Fibroblast of villous mesenchyme (primary cell): Measurements from ENCODE around the gene STX8. TPM values are rescaled to one million over a fixed set of nuclear protein-coding genes. Genes with fewer than 3 reads are reported as not detected.
"Not testable (repeated sequence)": the region's sequence is repeated elsewhere in the genome, so short reads cannot be mapped to it uniquely, and the experiment has no call there.

Source experiments
- DNase-seq: peaks from one replicate; pipeline ENCODE4 v3.0.0-alpha.2; 2010; ENCODE audit warnings: low read depth
- H3K4me3 ChIP-seq: 2 replicates; pipeline ENCODE4 v1.5.1; 2011; ENCODE audit warnings: low read depth, mild to moderate bottlenecking, low read length
- total RNA-seq: library from RNA; depleted of rRNA; stranded (reverse); fragments of >200 nt; gene quantifications from 2 replicates; pipeline ENCODE4 v1.2.3, GENCODE V29; 2012
- TF ChIP-seq, protein P1 (sequence below): IDR thresholded peaks from 2 replicates; pipeline ENCODE4 v1.5.1; 2012; ENCODE audit warnings: low read depth, mild to moderate bottlenecking, low read length; ENCODE audit not compliant: insufficient read depth

Gene STX8
- total RNA-seq, 1 donor: 91.1 TPM

- TF ChIP-seq, protein P1, sequence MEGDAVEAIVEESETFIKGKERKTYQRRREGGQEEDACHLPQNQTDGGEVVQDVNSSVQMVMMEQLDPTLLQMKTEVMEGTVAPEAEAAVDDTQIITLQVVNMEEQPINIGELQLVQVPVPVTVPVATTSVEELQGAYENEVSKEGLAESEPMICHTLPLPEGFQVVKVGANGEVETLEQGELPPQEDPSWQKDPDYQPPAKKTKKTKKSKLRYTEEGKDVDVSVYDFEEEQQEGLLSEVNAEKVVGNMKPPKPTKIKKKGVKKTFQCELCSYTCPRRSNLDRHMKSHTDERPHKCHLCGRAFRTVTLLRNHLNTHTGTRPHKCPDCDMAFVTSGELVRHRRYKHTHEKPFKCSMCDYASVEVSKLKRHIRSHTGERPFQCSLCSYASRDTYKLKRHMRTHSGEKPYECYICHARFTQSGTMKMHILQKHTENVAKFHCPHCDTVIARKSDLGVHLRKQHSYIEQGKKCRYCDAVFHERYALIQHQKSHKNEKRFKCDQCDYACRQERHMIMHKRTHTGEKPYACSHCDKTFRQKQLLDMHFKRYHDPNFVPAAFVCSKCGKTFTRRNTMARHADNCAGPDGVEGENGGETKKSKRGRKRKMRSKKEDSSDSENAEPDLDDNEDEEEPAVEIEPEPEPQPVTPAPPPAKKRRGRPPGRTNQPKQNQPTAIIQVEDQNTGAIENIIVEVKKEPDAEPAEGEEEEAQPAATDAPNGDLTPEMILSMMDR: no peak
- no peak overlapping the region for H3K4me3 ChIP-seq
- DNase-seq: no peak
These were observed 23.0 kb upstream of the STX8 start for GRCh38 chr17:9598661-9599060.

DNA sequence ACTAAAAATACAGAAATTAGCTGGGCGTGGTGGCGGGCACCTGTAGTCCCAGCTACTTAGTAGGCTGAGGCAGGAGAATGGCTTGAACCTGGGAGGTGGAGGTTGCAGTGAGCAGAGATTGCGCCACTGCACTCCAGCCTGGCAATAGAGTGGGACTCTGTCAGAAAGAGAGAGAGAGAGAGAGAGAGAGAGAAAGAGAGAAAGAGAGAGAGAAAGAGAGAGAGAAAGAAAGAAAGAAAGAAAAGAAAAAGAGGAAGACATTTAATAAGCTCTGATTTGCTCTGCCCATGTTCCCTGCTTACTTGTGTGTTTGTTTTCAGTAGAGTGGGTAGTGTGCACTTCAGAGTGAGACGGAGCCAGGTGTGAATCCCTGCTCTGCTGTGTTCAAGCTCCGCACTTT lies 22.0 kb upstream of the STX8 start:
- not testable (repeated sequence) for DNase-seq, H3K4me3 ChIP-seq

DNA sequence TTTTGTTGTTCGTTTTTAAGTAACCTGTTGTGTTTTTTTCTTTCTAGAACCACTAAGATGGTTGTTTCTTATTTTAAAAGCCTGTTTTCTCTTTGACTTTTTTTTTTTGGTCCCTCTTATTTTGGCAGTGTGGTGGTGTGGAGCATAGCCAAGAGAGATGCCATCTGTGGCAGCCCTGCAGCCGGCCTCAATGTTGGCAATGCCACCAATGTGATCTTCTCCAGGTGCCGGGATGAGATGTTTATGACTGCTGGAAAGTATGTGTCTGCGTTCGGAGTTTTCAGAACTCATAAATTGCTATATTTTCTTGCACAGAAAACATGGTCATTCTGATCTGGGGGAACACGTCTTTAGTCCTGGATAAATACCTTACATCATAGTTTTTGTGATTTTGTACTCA lies 18.4 kb upstream of the STX8 start:
- DNase-seq: no peak

GRCh38 chr17:9587969-9588656 lies 12.5 kb upstream of the STX8 start:
- no peak overlapping the region for H3K4me3 ChIP-seq
- TF ChIP-seq, protein P1: no peak
- DNase-seq: no peak

More for the DNA sequence above, 18.4 kb upstream of the STX8 start:
- TF ChIP-seq, protein P1: no peak
- H3K4me3 ChIP-seq: no peak overlapping the region

GRCh38 chr17:9577373-9577709 lies 1.7 kb upstream of the STX8 start:
- DNase-seq: no peak
- TF ChIP-seq, protein P1: no peak
- no peak overlapping the region for H3K4me3 ChIP-seq

GRCh38 chr17:9576521-9577372 lies 1.1 kb upstream of the STX8 start, which contains the start of gene CFAP52:
Gene CFAP52, plus strand, starts transcription at chr17:9576642. Its CDS starts 54 bp downstream, at chr17:9576696.
- TF ChIP-seq, protein P1: peak; percentile 83
- peak; percentile 78 for DNase-seq
- peak within 1 kb of the TSS; percentile 89 for H3K4me3 ChIP-seq

- no peak for DNase-seq
- TF ChIP-seq, protein P1: no peak
- no peak overlapping the region for H3K4me3 ChIP-seq
These were observed 4.4 kb downstream of the STX8 start for GRCh38 chr17:9571201-9571600.
